HFFc6 (cell line): ENCODE measurements around the gene HMOX1. TPM values are rescaled to one million over a fixed set of nuclear protein-coding genes. Genes with fewer than 3 reads are reported as not detected.

ENCODE experiments used
- DNase-seq: peaks from one replicate; pipeline ENCODE4 v3.0.0-alpha.2; 2018
- H3K27ac Mint-ChIP-seq: 2 replicates; pipeline ENCODE4 v1.8.0; 2020; ENCODE audit warnings: mild to moderate bottlenecking, mixed read lengths
- H3K27me3 Mint-ChIP-seq: 2 replicates; pipeline ENCODE4 v1.8.0; 2021; ENCODE audit warnings: mild to moderate bottlenecking, moderate library complexity, mixed read lengths; ENCODE audit not compliant: insufficient read depth
- H3K36me3 Mint-ChIP-seq: 2 replicates; pipeline ENCODE4 v1.8.0; 2021; ENCODE audit warnings: low read depth, mixed read lengths
- H3K4me1 Mint-ChIP-seq: 2 replicates; pipeline ENCODE4 v1.8.0; 2020; ENCODE audit warnings: low read depth, mixed read lengths
- H3K4me3 Mint-ChIP-seq: 2 replicates; pipeline ENCODE4 v1.8.0; 2020; ENCODE audit warnings: mild to moderate bottlenecking, moderate library complexity, mixed read lengths
- H3K9me3 Mint-ChIP-seq: 2 replicates; pipeline ENCODE4 v1.8.0; 2020; ENCODE audit warnings: mild to moderate bottlenecking, mixed read lengths
- CTCF ChIP-seq: fragments of 200-600 bp; sonication (generic); IDR thresholded peaks from 2 replicates; pipeline ENCODE4 v1.5.0; 2021; ENCODE audit warnings: antibody characterized with exemption, mild to moderate bottlenecking
- total RNA-seq, 6 experiments: library from RNA; stranded (reverse); fragmentation: NEBNext Ultra II Directional; extraction: Animal tissue kit (Norgen Biotek cat#: 25700); gene quantifications; 2 replicates in 1 of 6; 3 replicates in 5 of 6; pipeline ENCODE4 v1.2.3, GENCODE V29; 2021

Gene HMOX1
- total RNA-seq, 6 experiments from 2014 or later = 51.2 to 117 (median 56.2) TPM

GRCh38 chr22:35353318-35353717 is 27.6 kb upstream of the HMOX1 start:
- no peaks in the 10 kb centered on the region for H3K36me3 Mint-ChIP-seq
- H3K4me3 Mint-ChIP-seq = no peak overlapping the region
- no peak for DNase-seq
- peaks cover 4% of the 10 kb centered on the region for H3K27me3 Mint-ChIP-seq
- no peak overlapping the region for H3K27ac Mint-ChIP-seq
- H3K9me3 Mint-ChIP-seq = peaks cover 5% of the 10 kb centered on the region; the same call in 1 of the 2 replicates
- TF ChIP-seq CTCF = no peak
- H3K4me1 Mint-ChIP-seq = peaks cover 31% of the 10 kb centered on the region

- no peaks in the 10 kb centered on the region for H3K36me3 Mint-ChIP-seq
- H3K4me1 Mint-ChIP-seq = peaks cover 31% of the 10 kb centered on the region
- no peak overlapping the region for H3K27ac Mint-ChIP-seq
- no peak for DNase-seq
- no peak for TF ChIP-seq CTCF
- peaks cover 4% of the 10 kb centered on the region for H3K27me3 Mint-ChIP-seq
- no peak overlapping the region for H3K4me3 Mint-ChIP-seq
- H3K9me3 Mint-ChIP-seq = peaks cover 5% of the 10 kb centered on the region; the same call in 1 of the 2 replicates
Measured at GRCh38 chr22:35354068-35354467, 26.8 kb upstream of the HMOX1 start.

- TF ChIP-seq CTCF = no peak
- peak; percentile 59 for DNase-seq
- Mint-ChIP-seq H3K9me3 (peaks cover 5% of the 10 kb centered on the region; the same call in 1 of the 2 replicates), H3K4me1 (peaks cover 17% of the 10 kb centered on the region), H3K27me3 (peaks cover 8% of the 10 kb centered on the region), H3K36me3 (no peaks in the 10 kb centered on the region), H3K4me3 (no peak overlapping the region), H3K27ac (peak overlapping the region; percentile 32; the same call in 1 of the 2 replicates)
Measured at GRCh38 chr22:35357883-35358621, 22.8 kb upstream of the HMOX1 start.

- H3K27me3 Mint-ChIP-seq = peaks cover 8% of the 10 kb centered on the region
- H3K9me3 Mint-ChIP-seq = peaks cover 5% of the 10 kb centered on the region; the same call in 1 of the 2 replicates
- H3K4me3 Mint-ChIP-seq = no peak overlapping the region
- no peak for TF ChIP-seq CTCF
- no peak for DNase-seq
- H3K36me3 Mint-ChIP-seq = no peaks in the 10 kb centered on the region
- no peak overlapping the region; the same call in 1 of the 2 replicates for H3K27ac Mint-ChIP-seq
- peaks cover 23% of the 10 kb centered on the region for H3K4me1 Mint-ChIP-seq
Measured at GRCh38 chr22:35359380-35360065, 21.4 kb upstream of the HMOX1 start.

- H3K4me1 Mint-ChIP-seq = peaks cover 27% of the 10 kb centered on the region
- TF ChIP-seq CTCF = no peak
- H3K9me3 Mint-ChIP-seq = peaks cover 5% of the 10 kb centered on the region; the same call in 1 of the 2 replicates
- H3K27ac Mint-ChIP-seq = no peak overlapping the region
- no peak overlapping the region for H3K4me3 Mint-ChIP-seq
- no peak for DNase-seq
- peaks cover 7% of the 10 kb centered on the region for H3K27me3 Mint-ChIP-seq
- no peaks in the 10 kb centered on the region for H3K36me3 Mint-ChIP-seq
Measured at GRCh38 chr22:35361001-35361558, 19.8 kb upstream of the HMOX1 start.
